ENCODE measurements around the gene CORO2B. TPM values are rescaled to one million over a fixed set of nuclear protein-coding genes. Genes with fewer than 3 reads are reported as not detected.

Gene CORO2B
- total and polyA plus RNA-seq, 2 experiments from 2014 or later: 1.6 to 4.6 TPM

GRCh38 chr15:68636256-68636655, 57.5 kb downstream of the CORO2B start:
- H3F3A ChIP-seq (replicated peaks; ENCODE audit: low read depth): no peaks in the 10 kb centered on the region
- no peaks in the 10 kb centered on the region for H3K36me3 Mint-ChIP-seq (ENCODE audit: low read depth)
- H3K36me3 ChIP-seq (ENCODE audit: insufficient read depth): no peaks in the 10 kb centered on the region
- no peak overlapping the region for H2AFZ ChIP-seq
- H3K27ac ChIP-seq (ENCODE audit: low read depth): no peak overlapping the region
- no peak overlapping the region for H3K27ac Mint-ChIP-seq
- DNase-seq (ENCODE audit: low spot score) (no peak), ATAC-seq (no peak)
- H3K4me1 Mint-ChIP-seq: peaks cover 25% of the 10 kb centered on the region
- H4K20me1 ChIP-seq (replicated peaks; ENCODE audit: insufficient read depth): no peaks in the 10 kb centered on the region
- H3K79me2 ChIP-seq (replicated peaks; ENCODE audit: insufficient read depth): no peaks in the 10 kb centered on the region
- TF ChIP-seq STAT1 (IDR thresholded peaks at IDR 0.05; ENCODE audit: unreplicated experiment) (no peak), EZH2phosphoT487 (IDR thresholded peaks at IDR 0.05; ENCODE audit: unreplicated experiment) (no peak), CREB1 (CRISPR knock-in tag; IDR thresholded peaks at IDR 0.05; ENCODE audit: low read depth) (no peak), ZNF114 (CRISPR knock-in tag; IDR thresholded peaks at IDR 0.05) (no peak), ZNF331 (CRISPR knock-in tag; IDR thresholded peaks at IDR 0.05; ENCODE audit: low read depth) (no peak), REST (IDR thresholded peaks at IDR 0.05; ENCODE audit: unreplicated experiment) (no peak), POLR2AphosphoS5 (IDR thresholded peaks at IDR 0.05; ENCODE audit: low read depth) (no peak), ZNF462 (CRISPR knock-in tag; IDR thresholded peaks at IDR 0.05) (no peak), CTCF (conservative IDR thresholded peaks at IDR 0.05; ENCODE audit: low read depth in 2 of 2) (no peak), NANOG (IDR thresholded peaks at IDR 0.05; ENCODE audit: borderline replicate concordance) (no peak), ETS1 (IDR thresholded peaks at IDR 0.05) (no peak), EZH2 (IDR thresholded peaks at IDR 0.05; ENCODE audit: low read depth, unreplicated experiment) (no peak), JUNB (IDR thresholded peaks at IDR 0.05; ENCODE audit: unreplicated experiment) (no peak)
- H3K9me2 ChIP-seq (ENCODE audit: insufficient read depth): no peaks in the 10 kb centered on the region
- H3K27me3 ChIP-seq (ENCODE audit: insufficient read depth): no peaks in the 10 kb centered on the region
- no peaks in the 10 kb centered on the region for H3K9me3 Mint-ChIP-seq
- H3K4me3 Mint-ChIP-seq: no peak overlapping the region
- peaks cover 4% of the 10 kb centered on the region for H3K27me3 Mint-ChIP-seq (ENCODE audit: insufficient read depth, low read depth, poor library complexity)
- peaks cover 12% of the 10 kb centered on the region; the same call in 1 of the 2 replicates for H3K4me1 ChIP-seq (ENCODE audit: insufficient read depth)
- H3K4me3 ChIP-seq: no peak overlapping the region
- no peak overlapping the region for H3K4me2 ChIP-seq

All from GM23338 (cell line).